Measurements from ENCODE around the gene RAB11FIP3.
A peak's percentile ranks its signal among the peaks of the same experiment; 100 is the strongest.
"Not testable (repeated sequence)": the region's sequence is repeated elsewhere in the genome, so short reads cannot be mapped to it uniquely, and the experiment has no call there.

Gene RAB11FIP3, protein sequence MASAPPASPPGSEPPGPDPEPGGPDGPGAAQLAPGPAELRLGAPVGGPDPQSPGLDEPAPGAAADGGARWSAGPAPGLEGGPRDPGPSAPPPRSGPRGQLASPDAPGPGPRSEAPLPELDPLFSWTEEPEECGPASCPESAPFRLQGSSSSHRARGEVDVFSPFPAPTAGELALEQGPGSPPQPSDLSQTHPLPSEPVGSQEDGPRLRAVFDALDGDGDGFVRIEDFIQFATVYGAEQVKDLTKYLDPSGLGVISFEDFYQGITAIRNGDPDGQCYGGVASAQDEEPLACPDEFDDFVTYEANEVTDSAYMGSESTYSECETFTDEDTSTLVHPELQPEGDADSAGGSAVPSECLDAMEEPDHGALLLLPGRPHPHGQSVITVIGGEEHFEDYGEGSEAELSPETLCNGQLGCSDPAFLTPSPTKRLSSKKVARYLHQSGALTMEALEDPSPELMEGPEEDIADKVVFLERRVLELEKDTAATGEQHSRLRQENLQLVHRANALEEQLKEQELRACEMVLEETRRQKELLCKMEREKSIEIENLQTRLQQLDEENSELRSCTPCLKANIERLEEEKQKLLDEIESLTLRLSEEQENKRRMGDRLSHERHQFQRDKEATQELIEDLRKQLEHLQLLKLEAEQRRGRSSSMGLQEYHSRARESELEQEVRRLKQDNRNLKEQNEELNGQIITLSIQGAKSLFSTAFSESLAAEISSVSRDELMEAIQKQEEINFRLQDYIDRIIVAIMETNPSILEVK

DNA sequence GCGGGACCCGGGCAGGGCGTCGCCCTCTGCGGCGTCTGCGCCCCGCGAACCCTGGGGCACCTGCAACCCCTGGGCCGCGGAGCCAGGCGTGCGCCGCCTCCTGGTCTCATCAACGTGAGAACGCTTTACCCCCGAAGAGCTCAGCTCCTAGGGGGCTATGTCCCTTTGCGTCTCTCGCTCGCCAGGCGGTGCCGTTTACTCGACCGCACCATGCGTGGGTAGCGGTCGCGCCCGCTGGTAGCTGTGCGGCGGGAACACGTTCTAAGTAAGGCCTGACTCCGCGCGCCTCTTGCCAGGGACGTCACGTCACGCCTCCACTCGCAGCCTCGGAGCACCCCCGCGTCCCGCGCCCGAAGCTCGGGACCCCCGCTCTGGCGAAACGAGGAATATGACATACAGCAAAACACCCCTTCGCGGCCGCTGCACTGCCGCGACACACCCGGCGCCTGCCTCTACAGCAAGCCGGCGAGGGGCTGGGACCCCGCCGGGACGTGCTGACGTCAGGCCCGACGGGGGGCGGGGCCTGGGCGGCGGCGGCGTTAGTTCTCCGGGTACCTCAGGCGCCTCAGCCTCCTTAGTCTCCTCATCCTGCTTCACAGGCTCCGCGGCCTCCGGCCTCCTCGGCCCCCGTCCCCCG, at the start of gene RAB11FIP3:
TSS of gene RAB11FIP3 (plus strand) at position 568 of the 637 bp plus-strand sequence. CDS start 358 bp downstream, outside the sequence.
- DNase-seq = peak; percentile 90

DNA sequence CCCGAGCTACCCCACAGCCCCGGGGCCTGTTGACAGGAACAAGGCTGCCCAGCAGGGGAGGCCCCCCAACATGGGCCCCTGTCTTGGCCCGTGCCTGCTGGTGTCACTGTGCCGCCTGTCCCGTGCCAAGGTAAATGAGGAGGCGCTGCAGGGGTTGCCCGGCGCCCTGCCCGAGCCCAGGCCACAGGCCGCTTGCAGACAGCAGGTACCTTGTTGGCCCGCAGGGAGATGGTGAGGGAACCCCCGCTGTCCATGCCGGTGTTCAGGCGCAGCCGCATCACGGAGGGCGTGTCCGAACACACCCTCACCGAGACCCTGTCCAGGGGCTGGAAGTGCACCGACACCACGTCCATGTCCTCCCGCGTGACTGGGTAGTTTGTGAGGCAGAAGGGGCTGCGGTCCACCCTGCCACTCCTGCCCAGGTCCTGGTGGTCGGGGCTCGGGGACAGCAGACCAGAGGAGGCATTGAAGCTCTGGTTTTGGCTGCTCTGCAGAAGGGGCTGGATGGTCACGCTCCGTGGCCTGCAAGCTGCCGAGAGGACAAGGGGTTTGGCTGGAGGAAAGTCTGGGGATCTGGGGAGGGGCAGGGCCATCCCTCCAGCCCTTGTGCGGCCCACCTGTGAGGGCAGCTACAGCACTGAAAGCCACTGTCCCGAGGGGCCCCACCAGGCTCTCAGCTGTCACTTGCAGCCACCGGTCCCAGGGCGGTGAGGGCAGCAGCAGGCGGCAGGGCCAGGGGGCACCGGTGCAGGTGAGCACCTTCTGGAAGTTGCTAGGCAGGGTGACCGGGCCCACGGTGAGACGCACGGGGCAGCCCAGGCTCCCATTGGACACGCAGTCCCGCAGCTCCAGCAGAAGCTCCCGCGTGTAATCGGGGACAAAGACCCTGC, 49.3 kb upstream of the RAB11FIP3 start:
- DNase-seq = no peak

DNA sequence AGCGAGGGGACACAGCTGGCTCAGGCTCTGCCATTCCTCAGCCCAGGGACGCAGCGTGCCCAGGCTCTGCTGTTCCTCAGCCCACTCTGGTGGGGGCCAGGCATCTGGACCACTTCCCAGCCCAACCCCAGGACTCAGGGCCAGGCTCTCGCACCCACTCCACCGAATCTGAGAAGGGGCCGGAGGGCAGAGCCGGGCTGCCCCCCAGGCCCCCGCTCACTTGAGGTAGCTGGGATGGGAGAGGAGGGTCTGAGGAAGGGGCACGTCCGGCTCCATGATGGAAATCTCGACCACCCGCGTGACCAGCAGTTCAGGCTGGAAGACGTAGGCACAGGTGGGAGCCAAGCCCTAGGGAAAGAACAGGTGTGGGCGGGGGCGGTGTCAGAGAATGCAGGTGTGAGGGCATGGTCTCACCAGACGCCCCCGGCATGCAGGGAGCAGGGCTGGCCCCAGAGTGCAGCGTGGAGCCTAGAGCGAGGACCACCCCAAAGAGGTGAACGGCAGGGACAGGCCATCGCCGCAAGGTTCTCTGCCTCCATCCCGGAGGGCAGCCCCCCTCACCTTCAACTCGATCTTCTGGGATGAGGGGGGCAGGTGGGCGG, 48.5 kb upstream of the RAB11FIP3 start:
- no peak for DNase-seq

DNA sequence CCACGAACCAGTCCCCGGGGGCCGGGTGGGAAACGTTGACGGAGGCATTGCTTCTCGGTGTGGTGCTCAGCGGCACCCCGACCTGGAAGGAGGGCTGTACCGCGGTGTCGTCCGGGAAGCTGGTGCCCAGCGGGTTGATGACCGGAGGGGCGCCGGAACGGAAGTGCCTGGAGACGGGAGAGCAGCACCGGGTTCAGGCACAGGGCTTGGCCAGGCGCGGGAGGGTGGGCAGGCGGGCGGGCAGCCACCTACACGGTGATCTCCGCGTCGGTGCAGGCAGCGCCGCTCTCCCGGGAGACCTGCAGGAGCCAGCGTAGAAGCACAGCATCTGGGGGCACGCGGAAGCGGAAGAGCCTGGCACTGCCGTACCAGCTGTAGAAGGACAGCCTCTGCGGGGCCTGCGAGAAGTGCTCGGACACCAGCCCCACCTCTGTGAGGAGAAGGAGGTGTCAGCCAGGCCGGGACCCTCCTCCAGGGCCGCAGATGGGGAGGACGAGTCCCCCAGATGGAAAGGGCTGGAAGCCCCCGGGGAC, 48.0 kb upstream of the RAB11FIP3 start:
- no peak for DNase-seq

DNA sequence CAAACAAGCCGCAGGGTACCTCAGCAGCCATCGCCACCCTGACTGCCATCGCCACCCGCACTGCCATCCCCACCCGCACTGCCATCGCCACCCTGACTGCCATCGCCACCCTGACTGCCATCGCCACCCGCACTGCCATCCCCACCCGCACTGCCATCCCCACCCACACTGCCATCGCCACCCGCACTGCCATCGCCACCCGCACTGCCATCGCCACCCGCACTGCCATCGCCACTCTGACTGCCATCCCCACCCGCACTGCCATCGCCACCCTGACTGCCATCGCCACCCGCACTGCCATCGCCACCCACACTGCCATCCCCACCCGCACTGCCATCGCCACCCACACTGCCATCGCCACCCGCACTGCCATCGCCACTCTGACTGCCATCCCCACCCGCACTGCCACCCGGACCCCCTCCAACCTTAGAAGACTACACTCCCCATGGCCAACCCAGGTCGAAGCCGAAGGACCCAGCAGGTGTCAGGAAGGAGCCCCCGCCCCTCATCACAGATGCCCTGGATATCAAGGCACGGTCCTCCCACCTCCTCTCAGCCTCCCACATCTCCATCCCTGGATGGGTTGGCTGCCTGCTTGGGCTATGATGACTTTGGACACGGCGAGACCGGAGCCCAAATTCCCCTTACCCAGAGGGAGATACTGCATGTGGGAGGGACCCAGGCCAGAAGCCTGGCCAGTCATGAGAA, 47.2 kb upstream of the RAB11FIP3 start:
- not testable (repeated sequence) for DNase-seq

DNA sequence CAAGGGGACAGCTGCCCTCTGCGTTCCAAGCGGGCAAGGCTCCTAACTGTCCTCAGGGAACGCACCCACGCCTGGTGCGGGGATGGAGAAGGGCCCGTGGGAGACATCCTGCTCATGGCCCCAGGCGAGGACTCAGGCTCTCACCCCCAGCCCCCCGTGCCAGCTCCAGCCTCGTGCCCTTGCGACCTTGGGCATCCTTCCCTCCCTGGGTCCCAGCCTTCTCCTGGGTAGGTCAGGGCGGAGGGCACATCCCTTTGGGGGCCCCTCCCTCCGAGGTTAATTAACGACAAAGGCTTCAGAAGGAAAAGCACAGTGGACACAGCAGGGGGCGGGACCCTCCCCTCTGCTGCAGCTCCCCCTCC, 46.6 kb upstream of the RAB11FIP3 start:
- DNase-seq = no peak

DNA sequence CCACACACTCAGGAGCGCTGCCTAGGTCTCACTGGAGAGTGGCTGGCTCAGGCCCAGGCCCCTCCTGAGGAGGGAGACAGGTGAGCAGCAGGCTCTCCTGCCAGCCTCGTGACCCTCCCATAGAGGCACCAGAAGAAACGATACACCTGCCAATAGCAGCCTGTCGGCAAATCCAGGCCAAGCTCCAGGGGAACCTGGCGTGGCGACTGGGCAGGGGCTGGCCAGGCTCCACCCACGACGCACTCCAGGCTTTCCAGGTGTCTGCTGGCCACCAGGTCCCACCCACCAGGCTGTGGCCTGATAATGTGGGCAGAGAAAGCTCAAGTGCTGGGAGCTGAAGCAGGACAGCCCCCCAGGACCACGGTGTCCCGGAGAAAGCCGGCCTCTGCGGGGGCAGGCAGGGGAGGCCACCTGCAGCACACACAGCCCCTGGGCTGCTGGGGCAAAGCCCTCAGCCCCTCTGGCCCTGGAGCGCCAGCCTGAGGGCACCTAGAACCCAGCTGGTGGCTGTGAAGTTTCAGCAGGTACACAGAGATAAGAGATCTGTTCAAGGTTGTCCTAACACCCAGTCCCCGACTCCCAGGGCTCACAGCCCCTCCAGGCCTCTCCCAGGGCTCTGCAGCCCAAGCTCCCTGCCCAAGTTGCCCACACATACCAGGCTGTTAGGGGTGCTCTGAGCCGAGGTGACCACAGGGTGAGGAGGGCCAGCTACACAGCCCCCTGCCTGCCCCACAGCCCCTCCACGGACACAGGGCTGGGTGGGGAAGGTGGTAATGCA, 46.1 kb upstream of the RAB11FIP3 start:
- DNase-seq = no peak

DNA sequence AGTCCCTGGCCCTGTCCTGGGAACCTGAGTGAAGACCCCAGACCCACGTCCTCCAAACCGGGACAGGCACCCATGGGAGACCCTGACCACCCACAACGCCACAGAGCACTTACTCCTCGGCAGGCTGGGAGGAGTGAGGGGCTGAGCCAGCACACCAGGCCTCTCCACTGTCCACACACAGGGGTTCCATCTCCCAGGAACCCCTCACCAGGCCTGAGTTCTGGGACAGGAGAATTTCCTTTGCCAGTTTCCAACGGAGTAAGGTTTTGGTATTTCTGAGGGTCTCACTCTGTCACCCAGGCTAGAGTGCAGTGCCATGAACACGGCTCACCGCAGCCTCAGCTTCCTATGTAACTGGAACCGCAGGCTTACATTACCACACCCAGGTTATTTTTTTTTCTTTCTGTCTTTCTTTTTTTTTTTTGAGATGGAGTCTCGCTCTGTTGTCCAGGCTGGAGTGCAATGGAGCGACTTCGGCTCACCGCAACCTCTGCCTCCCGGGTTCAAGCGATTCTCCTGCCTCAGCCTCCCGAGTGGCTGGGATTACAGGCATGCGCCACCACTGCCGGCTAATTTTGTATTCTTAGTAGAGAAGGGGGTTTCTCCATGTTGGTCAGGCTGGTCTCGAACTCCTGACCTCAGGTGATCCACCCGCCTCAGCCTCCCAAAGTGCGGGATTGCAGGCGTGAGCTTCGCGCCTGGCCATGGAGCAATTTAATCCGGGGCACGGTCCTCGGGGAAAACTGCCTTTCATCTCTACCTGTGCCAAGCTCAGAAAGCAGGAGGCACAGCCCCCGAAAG, 45.3 kb upstream of the RAB11FIP3 start:
- no peak for DNase-seq

DNA sequence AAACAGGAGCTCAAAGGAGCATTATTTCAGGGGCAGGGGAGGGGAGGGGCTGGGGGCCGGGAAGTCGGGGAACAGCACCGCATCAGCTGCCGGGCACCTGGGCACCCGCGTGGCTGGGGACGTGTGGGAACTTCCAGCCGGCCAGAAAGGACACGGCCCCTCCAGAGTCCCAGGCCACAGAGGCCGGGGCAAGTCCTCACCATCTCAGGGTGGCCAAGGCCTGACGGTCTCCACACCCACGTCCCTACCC, 44.8 kb upstream of the RAB11FIP3 start:
- no peak for DNase-seq

DNA sequence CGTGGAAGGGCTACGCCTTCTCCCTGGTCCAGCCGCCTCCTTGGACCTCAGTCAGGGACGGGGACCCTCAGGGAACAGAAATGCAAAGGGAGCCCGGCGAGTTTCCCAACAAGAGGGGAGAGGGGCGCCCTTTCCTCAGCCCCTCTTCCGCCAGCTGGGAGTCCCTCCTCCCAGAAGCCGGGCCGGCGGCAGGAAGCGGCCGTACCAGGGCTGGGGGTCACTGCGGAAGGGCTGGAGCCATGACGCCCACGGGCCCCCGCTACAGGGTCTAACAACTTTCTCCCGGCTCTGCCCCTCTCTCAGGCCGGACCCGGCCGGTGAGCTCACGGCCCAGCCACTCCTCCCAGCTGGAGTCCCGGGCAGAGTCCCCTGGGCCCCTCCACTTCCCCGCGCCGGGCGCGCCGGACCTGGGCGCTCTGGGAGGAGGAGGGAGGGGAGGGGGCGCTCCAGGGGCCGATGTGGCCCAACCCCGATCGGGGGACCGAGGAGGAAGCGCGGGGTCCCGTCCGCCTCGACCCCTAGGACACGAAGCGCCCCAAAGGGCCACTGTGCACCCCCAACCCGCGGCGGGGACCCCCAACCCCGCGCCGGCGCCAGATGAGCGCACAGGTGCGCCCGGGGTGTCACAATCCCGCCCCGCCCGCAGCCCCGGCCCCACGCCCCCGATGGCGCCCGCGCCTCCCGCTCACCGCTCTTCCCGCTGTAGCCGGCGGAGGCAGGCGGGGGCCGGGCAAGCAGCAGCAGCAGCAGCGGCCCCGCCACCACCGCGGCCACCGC, 44.2 kb upstream of the RAB11FIP3 start:
- no peak for DNase-seq

DNA sequence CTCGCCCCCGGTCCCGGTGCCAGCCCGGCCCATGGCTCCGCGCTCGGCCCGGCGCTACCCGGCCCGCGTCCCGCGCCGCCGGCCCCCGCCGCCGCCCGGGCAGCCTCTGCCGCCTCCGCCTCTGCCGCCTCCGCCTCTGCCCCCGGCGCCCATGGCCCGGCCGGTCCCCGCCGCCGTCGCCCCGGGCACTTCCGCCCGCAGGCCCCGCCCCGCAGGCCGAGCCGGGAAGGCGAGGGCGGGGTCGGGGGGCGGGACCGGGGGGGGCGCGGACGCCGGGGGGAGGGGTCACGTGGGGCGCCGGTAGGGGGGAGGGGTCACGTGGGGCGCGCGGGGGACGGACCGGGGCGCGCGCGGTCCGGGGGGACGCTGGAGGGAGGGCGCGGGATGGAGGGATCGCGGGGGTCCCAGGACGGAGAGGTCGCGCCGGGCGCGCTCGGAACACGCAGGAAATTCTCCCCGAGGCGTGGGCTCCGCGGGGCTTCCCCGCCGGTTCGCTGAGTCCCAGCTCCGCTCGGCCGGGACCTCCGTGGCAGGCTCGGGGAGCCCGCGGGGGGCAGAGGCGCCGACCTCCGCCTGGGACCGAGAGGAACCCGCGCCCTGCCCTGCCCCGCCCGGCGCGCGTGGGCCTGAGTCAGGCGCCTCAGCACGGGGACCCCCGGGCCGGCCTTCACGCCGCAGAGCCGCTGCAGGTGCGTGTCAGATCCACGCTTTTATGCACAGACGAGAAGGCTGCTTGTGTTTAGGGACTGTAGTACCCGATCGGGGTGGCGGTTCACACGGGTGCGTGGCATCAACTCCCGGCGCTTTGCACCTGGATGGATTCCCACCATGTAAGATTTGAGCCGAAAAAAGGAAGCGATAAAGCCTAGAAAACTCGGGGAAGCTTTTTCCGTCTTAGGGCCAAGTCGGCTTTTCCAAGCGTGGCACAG, 43.4 kb upstream of the RAB11FIP3 start, which contains the start of gene PGAP6:
TSS of gene PGAP6 (minus strand) at position 190 of the 929 bp plus-strand sequence. CDS start at position 33, 157 bp downstream.
- DNase-seq = peak; percentile 79

DNA sequence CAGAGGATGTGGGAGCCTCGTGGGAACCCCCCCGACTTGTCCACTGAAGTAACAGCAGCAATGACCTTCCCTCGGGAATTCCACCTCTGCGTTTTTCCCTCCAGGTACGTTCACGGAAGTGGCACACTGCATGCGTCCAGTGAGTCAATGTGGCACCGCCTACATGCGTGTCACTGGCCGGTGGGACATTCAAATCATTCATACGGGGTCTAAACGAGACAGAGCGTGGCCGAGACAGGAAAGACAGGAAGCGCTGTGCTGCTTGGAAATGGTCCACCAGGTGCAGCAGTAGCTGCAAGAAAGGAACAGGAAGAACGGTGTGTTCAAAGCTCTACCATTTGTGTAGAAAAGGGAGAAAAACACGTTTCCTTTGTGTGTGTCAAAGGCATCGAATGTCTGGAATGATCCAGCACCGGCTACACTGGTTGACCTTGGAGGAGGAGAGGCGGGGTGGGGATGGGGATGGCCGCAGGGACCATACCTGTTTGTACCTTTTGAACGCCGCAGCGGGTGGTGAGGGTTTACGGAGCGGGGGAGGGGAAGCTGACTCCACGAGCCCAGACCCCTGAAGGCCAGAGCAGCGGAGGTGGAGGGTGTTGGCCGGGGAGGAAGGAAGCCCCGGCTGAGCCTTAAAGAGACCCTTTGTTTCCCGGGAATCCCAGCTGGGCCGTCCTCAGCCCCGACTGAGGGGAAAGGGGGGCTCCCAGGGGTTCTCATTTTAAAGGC, 42.0 kb upstream of the RAB11FIP3 start:
- DNase-seq = peak; percentile 62

DNA sequence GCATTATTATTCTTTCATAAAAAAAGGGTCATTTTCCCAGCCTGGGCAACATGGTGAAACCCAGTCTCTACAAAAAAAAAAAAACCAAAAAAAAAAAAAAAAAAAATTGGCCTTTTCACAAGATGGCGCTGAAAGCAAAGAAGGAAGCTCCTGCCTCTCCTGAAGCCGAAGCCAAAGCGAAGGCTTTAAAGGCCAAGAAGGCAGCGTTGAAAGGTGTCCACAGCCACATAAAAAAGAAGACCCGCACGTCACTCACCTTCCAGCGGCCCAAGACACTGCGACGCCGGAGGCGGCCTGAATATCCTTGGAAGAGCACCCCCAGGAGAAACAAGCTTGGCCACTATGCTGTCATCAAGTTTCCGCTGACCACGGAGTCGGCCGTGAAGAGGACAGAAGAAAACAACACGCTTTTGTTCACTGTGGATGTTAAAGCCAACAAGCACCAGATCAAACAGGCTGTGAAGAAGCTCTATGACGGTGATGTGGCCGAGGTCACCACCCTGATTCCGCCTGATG, 38.8 kb upstream of the RAB11FIP3 start:
- no peak for DNase-seq

DNA sequence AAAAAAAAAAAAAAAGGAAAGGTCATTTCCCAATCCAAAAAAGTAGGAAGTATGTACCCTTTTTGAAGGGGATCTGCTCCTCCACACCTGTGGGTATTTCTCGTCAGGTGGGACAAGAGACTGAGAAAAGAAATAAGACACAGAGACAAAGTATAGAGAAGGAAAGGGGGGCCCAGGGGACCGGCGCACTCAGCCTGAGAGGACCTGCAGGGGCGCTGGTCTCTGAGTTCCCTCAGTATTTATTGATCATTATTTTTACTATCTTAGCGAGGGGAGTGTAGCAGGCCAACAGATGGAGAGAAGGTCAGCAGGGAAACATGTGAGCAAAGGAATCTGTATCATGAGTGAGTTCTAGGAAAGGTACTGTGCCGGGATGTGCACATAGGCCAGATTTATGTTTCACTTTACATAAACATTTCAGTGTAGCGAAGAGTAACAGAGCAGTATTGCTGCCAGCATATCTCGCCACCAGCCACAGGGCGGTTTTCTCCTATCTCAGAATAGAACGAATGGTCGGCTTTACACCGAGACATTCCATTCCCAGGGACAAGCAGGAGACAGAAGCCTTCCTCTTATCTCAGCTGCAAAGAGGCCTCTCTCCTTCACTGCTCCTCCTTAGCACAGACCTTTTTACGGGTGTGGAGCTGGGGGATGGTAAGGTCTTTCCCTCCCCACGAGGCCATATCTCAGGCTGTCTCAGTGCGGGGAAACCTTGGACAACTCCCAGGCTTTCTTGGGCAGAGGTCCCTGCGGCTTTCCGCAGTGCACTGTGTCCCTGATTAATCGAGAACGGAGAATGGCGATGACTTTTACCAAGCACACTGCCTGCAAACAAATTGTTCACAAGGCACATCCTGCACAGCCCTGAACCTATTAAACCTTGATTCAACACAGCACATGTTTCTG, 37.4 kb upstream of the RAB11FIP3 start:
- not testable (repeated sequence) for DNase-seq

DNA sequence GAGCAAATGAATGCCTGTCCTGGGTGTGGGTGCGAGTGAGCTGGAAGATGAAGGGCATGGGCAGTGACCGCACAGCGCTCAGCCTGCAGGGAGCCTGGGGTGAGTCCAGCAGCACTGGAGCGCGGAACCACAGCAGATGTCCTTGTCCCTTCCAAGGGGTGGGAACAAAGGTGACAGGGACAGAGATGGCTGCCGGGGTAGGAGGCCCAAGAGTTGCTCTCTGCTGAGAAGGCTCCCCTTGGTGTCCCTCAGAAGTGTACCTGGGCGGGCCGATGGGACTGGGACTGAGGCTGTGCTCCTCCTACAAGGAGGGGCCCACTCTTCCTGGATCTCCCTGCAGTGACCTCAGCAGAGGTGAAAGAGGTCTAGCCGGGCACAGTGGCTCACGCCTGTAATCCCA, 36.1 kb upstream of the RAB11FIP3 start:
- DNase-seq = no peak

DNA sequence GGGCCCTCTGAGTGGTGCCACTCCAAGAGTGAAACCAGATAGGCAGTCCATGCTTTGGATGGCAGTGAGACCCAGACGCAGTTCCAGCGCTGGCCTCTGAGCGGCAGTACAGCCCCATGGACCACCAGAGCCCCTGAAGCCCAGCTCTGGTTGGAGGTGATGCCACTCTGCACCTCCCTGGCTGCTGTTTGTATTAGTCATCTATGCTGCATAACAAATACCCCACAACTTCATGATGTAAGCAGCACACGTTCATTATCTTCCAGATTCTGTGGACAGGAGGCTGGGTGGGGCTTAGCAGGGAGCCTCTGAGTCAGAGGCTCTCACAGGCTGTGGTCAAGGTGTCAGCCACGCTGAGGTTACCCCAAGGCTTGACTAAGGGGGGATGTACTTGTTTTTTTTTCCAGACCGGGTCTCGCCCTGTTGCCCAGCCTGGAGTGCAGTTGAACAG, 33.5 kb upstream of the RAB11FIP3 start:
- peak; percentile 88 for DNase-seq

All from stimulated activated CD4-positive, alpha-beta T cell treated with anti-CD3 and anti-CD28 coated beads, Interleukin-15, amount 100 ng/mL, for 24 hours (primary cell).